Thymus (tissue), 11 donors: ENCODE data around the gene ATRN. TPM values are rescaled to one million over a fixed set of nuclear protein-coding genes. Genes with fewer than 3 reads are reported as not detected.
"Not testable (repeated sequence)": the region's sequence is repeated elsewhere in the genome, so short reads cannot be mapped to it uniquely, and the experiment has no call there.

Experiments used
- DNase-seq, 9 donors: peaks; one replicate each; pipeline ENCODE4 v3.0.0-alpha.2; 2013; ENCODE audit warnings: low spot score in 9 of 9, low read depth in 6 of 9, missing footprints in 1 of 9
- H3K27ac ChIP-seq, 2 donors: one replicate each; pipeline ENCODE4 v1.5.1; 2013; ENCODE audit warnings: control low read depth in 1 of 2, low read depth in 1 of 2, low read length in 1 of 2, mild to moderate bottlenecking in 1 of 2, moderate library complexity in 1 of 2
- H3K27me3 ChIP-seq, 2 donors: one replicate each; pipeline ENCODE4 v1.5.1; 2013; ENCODE audit warnings: low read length in 1 of 2; ENCODE audit not compliant: control insufficient read depth in 2 of 2, insufficient read depth in 1 of 2
- H3K36me3 ChIP-seq, 2 donors: one replicate each; pipeline ENCODE4 v1.5.1; 2013; ENCODE audit warnings: low read length in 1 of 2, mild to moderate bottlenecking in 1 of 2, moderate library complexity in 1 of 2; ENCODE audit not compliant: control insufficient read depth in 2 of 2, insufficient read depth in 2 of 2
- H3K4me1 ChIP-seq, 2 donors: one replicate each; pipeline ENCODE4 v1.5.1; 2013; ENCODE audit warnings: low read length in 2 of 2; ENCODE audit not compliant: control insufficient read depth in 2 of 2, insufficient read depth in 2 of 2
- H3K4me3 ChIP-seq, 2 donors: one replicate each; pipeline ENCODE4 v1.5.1; 2013; ENCODE audit warnings: low read length in 2 of 2, control low read depth in 1 of 2, mild to moderate bottlenecking in 1 of 2
- H3K9me3 ChIP-seq, 2 donors: one replicate each; pipeline ENCODE4 v1.5.1; 2013; ENCODE audit warnings: low read length in 1 of 2, mild to moderate bottlenecking in 1 of 2; ENCODE audit not compliant: control insufficient read depth in 2 of 2, insufficient read depth in 1 of 2
- WGBS: extraction: QIAGEN DNeasy Blood & Tissue Kit; methylation state at CpG from one replicate; pipeline ENCODE4 v1.1.7; 2013; 5-methylcytosine and 5-hydroxymethylcytosine counted together
- polyA plus RNA-seq: library from polyadenylated mRNA; stranded (reverse); fragments of 200-250 nt; gene quantifications from one replicate; pipeline ENCODE4 v1.2.3, GENCODE V29; 2013
- total RNA-seq: library from RNA; stranded (reverse); fragments of 120-200 nt; gene quantifications from one replicate; pipeline ENCODE4 v1.2.4, GENCODE V29; 2013
- donor health status: healthy.

Gene ATRN
- total and polyA plus RNA-seq, 2 donors: 4.8 to 7.4 TPM

GRCh38 chr20:3492669-3493068 is 21.9 kb downstream of the ATRN start:
- Histone ChIP-seq H3K9me3 (no peaks in the 10 kb centered on the region), H3K27ac (no peak overlapping the region), H3K27me3 (no peaks in the 10 kb centered on the region), H3K36me3 (no peaks in the 10 kb centered on the region), H3K4me3 (no peak overlapping the region), H3K4me1 (no peaks in the 10 kb centered on the region)
- DNase-seq: no peak
- WGBS: 96% methylated on average over 11 of the region's 11 CpGs

GRCh38 chr20:3494218-3494617 is 23.4 kb downstream of the ATRN start:
- DNase-seq: no peak
- Histone ChIP-seq H3K27ac (no peak overlapping the region), H3K36me3 (no peaks in the 10 kb centered on the region), H3K4me1 (no peaks in the 10 kb centered on the region), H3K4me3 (no peak overlapping the region), H3K9me3 (no peaks in the 10 kb centered on the region), H3K27me3 (no peaks in the 10 kb centered on the region)
- WGBS: 93% methylated on average over 1 of the region's 1 CpG

- H3K27me3 ChIP-seq: no peaks in the 10 kb centered on the region
- no peaks in the 10 kb centered on the region for H3K9me3 ChIP-seq
- DNase-seq: no peak
- no peaks in the 10 kb centered on the region for H3K4me1 ChIP-seq
- WGBS: over 99% methylated on average over 2 of the region's 2 CpGs
- no peak overlapping the region for H3K4me3 ChIP-seq
- no peak overlapping the region for H3K27ac ChIP-seq
- H3K36me3 ChIP-seq: no peaks in the 10 kb centered on the region
These were observed 32.1 kb downstream of the ATRN start for GRCh38 chr20:3502878-3503277.

GRCh38 chr20:3505148-3505547 is 34.3 kb downstream of the ATRN start:
- no peaks in the 10 kb centered on the region for H3K36me3 ChIP-seq
- H3K27ac ChIP-seq: no peak overlapping the region
- WGBS: 95% methylated on average over 4 of the region's 4 CpGs
- H3K4me1 ChIP-seq: no peaks in the 10 kb centered on the region
- no peaks in the 10 kb centered on the region for H3K27me3 ChIP-seq
- DNase-seq: no peak
- no peak overlapping the region for H3K4me3 ChIP-seq
- H3K9me3 ChIP-seq: no peaks in the 10 kb centered on the region

- H3K4me1 ChIP-seq: no peaks in the 10 kb centered on the region
- H3K27me3 ChIP-seq: no peaks in the 10 kb centered on the region
- 95% methylated on average over 2 of the region's 2 CpGs for WGBS
- no peak for DNase-seq
- no peak overlapping the region for H3K27ac ChIP-seq
- no peaks in the 10 kb centered on the region for H3K9me3 ChIP-seq
- H3K36me3 ChIP-seq: no peaks in the 10 kb centered on the region
- no peak overlapping the region for H3K4me3 ChIP-seq
These were observed 38.2 kb downstream of the ATRN start for GRCh38 chr20:3509064-3509463.

GRCh38 chr20:3510110-3510509 is 39.3 kb downstream of the ATRN start:
- H3K4me3 ChIP-seq: no peak overlapping the region
- no peak overlapping the region for H3K27ac ChIP-seq
- H3K4me1 ChIP-seq: no peaks in the 10 kb centered on the region
- no peaks in the 10 kb centered on the region for H3K9me3 ChIP-seq
- H3K36me3 ChIP-seq: no peaks in the 10 kb centered on the region
- no peak for DNase-seq
- WGBS: 90% methylated on average over 2 of the region's 2 CpGs
- no peaks in the 10 kb centered on the region for H3K27me3 ChIP-seq

GRCh38 chr20:3512239-3512638 is 41.4 kb downstream of the ATRN start:
- not testable (repeated sequence) for H3K27ac ChIP-seq, H3K9me3 ChIP-seq, H3K4me3 ChIP-seq, H3K4me1 ChIP-seq, DNase-seq, H3K27me3 ChIP-seq, H3K36me3 ChIP-seq
- 93% methylated on average over 3 of the region's 3 CpGs for whole genome bisulfite sequencing

GRCh38 chr20:3514012-3514642 is 43.3 kb downstream of the ATRN start:
- H3K27ac ChIP-seq: no peak overlapping the region
- no peaks in the 10 kb centered on the region for H3K4me1 ChIP-seq
- no peaks in the 10 kb centered on the region for H3K36me3 ChIP-seq
- WGBS: 97% methylated on average over 3 of the region's 3 CpGs
- no peak for DNase-seq
- no peak overlapping the region for H3K4me3 ChIP-seq
- no peaks in the 10 kb centered on the region for H3K27me3 ChIP-seq
- no peaks in the 10 kb centered on the region for H3K9me3 ChIP-seq

GRCh38 chr20:3515379-3516170 is 44.8 kb downstream of the ATRN start:
- Histone ChIP-seq H3K27ac (no peak overlapping the region), H3K27me3 (no peaks in the 10 kb centered on the region), H3K36me3 (no peaks in the 10 kb centered on the region), H3K4me1 (no peaks in the 10 kb centered on the region), H3K9me3 (no peaks in the 10 kb centered on the region), H3K4me3 (no peak overlapping the region)
- 97% methylated on average over 3 of the region's 3 CpGs for WGBS
- DNase-seq: no peak
